ENCODE data around the gene INTS6.

DNA sequence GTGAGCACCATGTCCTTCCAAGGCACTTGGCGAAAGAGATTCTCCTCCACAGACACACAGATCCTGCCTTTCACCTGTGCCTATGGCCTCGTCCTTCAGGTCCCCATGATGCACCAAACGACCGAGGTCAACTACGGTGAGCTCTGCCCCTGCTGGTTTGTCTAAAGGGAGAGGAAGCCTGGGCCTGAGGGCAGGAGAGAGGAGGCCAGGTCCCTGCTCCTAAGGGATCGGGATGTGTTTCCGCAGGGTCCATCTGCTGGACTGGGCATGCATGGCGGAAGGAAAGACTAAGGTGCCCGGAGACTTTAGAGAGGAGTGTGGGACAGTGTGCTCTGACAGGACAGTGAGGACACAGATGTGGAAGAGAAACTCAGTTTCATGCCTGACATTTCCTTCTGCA lies 105.7 kb downstream of the INTS6 start:
- TF ChIP-seq, protein P1, sequence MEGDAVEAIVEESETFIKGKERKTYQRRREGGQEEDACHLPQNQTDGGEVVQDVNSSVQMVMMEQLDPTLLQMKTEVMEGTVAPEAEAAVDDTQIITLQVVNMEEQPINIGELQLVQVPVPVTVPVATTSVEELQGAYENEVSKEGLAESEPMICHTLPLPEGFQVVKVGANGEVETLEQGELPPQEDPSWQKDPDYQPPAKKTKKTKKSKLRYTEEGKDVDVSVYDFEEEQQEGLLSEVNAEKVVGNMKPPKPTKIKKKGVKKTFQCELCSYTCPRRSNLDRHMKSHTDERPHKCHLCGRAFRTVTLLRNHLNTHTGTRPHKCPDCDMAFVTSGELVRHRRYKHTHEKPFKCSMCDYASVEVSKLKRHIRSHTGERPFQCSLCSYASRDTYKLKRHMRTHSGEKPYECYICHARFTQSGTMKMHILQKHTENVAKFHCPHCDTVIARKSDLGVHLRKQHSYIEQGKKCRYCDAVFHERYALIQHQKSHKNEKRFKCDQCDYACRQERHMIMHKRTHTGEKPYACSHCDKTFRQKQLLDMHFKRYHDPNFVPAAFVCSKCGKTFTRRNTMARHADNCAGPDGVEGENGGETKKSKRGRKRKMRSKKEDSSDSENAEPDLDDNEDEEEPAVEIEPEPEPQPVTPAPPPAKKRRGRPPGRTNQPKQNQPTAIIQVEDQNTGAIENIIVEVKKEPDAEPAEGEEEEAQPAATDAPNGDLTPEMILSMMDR (IDR thresholded peaks at IDR 0.05): no peak
- no peak for TF ChIP-seq POLR2A (IDR thresholded peaks at IDR 0.05)

Data from right lobe of liver (tissue), 4 donors.